ENCODE results near the gene THOC2.
"Not testable (repeated sequence)": the region's sequence is repeated elsewhere in the genome, so short reads cannot be mapped to it uniquely, and the experiment has no call there.

The THOC2 gene

DNA sequence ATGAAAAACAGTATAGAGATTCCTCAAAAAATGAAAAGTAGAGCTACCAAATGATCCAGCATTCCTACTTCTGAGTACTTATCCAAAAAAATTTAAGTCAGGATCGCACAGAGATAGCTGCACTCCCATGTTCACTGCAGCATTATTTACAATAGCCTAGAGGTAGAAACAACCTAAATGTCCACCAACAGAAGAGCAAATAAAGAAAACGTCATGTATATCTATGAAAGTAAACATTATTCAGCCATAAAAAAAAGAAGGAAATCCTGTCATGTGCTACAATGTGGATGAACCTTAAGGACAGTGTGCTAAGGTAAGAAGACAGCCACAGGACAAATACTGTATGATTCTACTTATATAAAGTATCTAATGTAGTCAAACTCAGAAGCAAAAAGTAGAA is 12.4 kb downstream of the THOC2 start:
- intact Hi-C loops (cut with micrococcal nuclease), result no loop called here

DNA sequence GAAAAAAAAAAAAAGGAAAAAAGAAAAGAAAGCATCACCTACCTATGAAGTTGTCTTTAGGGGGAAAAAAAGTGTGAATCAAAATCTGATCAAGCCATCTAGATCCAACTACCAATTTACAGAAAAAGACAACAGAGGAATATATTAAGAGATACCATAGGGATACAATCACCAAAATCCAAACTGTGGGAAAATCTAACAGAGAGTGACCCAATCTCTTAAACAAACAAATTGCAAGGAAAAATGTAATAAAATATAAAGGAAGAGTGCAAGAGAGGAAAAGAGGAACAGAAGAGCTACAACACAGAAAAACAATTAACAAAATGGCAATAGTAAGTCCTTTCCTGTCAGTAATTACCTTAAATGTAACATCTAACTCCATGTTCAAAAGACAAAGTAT is 19.0 kb downstream of the THOC2 start:
- intact Hi-C loops (cut with micrococcal nuclease), result no loop called here
- Mint-ChIP-seq H3K36me3 (ENCODE audit: low read depth) (peaks cover 13% of the 10 kb centered on the region), H3K9me3 (no peaks in the 10 kb centered on the region), H3K4me1 (ENCODE audit: low read depth) (peaks cover 13% of the 10 kb centered on the region), H3K27me3 (no peaks in the 10 kb centered on the region), H3K27ac (no peak overlapping the region), H3K4me3 (no peak overlapping the region)

More for the DNA sequence above, 12.4 kb downstream of the THOC2 start:
- H3K9me3 Mint-ChIP-seq, result no peaks in the 10 kb centered on the region
- H3K36me3 Mint-ChIP-seq (ENCODE audit: low read depth), result no peaks in the 10 kb centered on the region
- no peak overlapping the region for H3K27ac Mint-ChIP-seq
- peaks cover 10% of the 10 kb centered on the region for H3K4me1 Mint-ChIP-seq (ENCODE audit: low read depth)
- H3K27me3 Mint-ChIP-seq, result no peaks in the 10 kb centered on the region
- no peak overlapping the region for H3K4me3 Mint-ChIP-seq

DNA sequence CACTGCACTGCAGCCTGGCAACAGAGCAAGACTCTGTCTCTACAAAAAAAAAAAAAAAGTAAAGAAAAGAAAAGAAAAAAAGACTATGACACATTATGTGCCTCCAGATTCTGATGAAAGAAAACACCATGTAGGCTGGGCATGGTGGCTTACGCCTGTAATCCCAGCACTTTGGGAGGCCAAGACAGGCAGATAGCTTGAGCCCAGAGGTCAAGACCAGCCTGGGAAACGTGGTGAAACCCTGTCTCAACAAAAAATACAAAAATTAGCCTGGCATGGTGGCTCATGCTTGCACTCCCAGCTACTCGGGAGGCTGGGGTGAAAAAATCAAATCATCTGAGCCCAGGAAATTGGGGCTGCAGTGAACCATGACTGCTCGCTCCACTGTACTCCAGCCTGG is 19.4 kb downstream of the THOC2 start:
- H3K27me3 Mint-ChIP-seq, result no peaks in the 10 kb centered on the region
- no peaks in the 10 kb centered on the region for H3K9me3 Mint-ChIP-seq
- peaks cover 13% of the 10 kb centered on the region for H3K36me3 Mint-ChIP-seq (ENCODE audit: low read depth)
- H3K4me1 Mint-ChIP-seq (ENCODE audit: low read depth), result peaks cover 13% of the 10 kb centered on the region
- no peak overlapping the region for H3K4me3 Mint-ChIP-seq
- intact Hi-C loops (cut with micrococcal nuclease), result no loop called here
- no peak overlapping the region for H3K27ac Mint-ChIP-seq

DNA sequence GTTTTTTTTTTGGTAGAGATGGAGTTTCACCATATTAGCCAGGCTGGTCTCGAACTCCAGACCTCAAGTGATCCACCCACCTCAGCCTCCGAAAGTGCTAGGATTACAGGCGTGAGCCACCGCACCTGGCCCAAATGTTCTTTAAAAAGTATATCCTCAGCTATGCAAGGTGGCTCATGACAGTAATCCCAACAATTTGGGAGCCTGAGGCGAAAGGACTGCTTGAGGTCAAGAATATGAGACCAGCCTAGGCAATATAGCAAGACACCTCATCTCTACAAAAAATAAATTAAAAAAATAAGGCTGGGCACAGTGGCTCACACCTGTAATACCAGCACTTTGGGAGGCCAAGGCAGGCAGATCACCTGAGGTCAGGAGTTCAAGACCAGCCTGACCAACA is 21.7 kb downstream of the THOC2 start:
- H3K27ac Mint-ChIP-seq; H3K9me3 Mint-ChIP-seq; H3K4me3 Mint-ChIP-seq; H3K4me1 Mint-ChIP-seq (ENCODE audit: low read depth); intact Hi-C loops (cut with micrococcal nuclease); H3K27me3 Mint-ChIP-seq: not testable (repeated sequence)
- peaks cover 13% of the 10 kb centered on the region for H3K36me3 Mint-ChIP-seq (ENCODE audit: low read depth)

DNA sequence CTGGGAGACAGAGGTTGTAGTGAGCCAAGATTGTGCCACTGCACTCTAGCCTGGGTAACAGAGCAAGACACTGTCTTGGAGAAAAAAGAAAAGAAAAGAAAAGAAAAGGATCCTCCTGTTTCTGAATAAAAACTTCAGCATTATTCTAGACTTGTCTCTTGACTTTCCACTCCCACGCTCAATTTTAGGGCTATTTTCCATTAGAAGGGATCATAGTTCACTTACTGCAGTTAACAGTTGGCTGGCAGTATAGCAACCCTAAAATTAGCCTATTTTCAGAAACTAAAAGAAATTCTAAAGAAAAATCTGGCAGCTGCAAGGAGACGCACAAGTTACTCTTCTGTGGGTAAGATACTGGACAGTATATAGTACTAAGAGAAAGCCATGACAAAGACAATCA is 28.1 kb downstream of the THOC2 start:
- H3K4me3 Mint-ChIP-seq, result no peak overlapping the region
- no peaks in the 10 kb centered on the region for H3K27me3 Mint-ChIP-seq
- no peaks in the 10 kb centered on the region for H3K9me3 Mint-ChIP-seq
- H3K36me3 Mint-ChIP-seq (ENCODE audit: low read depth), result peaks cover 13% of the 10 kb centered on the region
- H3K4me1 Mint-ChIP-seq (ENCODE audit: low read depth), result no peaks in the 10 kb centered on the region
- intact Hi-C loops (cut with micrococcal nuclease), result no loop called here
- no peak overlapping the region for H3K27ac Mint-ChIP-seq

DNA sequence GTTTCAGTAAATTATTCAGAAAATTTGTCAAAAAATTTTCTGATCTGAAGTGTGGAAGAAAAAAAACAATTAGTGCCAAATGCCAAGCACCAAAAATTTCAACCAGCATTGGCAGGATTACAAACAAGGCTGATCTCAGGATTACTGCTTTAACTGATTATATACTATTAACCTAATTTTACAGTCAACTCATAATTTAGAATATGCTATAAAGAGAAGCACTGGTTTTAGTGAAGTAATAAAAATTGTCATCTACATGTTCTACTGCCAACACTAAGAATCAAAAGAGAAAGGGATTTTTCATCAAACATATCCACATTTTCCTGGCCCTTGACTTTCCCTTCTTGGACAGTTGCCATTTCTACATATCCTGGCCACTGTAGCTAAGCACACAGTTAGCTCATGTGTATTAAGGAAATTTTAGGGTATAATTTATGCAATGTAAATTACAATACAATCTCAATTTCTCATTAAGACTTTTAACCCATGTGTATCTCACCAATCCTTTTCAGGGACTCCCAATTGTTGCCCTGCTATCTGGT is 33.8 kb downstream of the THOC2 start:
- Mint-ChIP-seq H3K4me3 (no peak overlapping the region), H3K27ac (no peak overlapping the region), H3K27me3 (no peaks in the 10 kb centered on the region), H3K9me3 (no peaks in the 10 kb centered on the region), H3K36me3 (ENCODE audit: low read depth) (peaks cover 11% of the 10 kb centered on the region), H3K4me1 (ENCODE audit: low read depth) (no peaks in the 10 kb centered on the region)
- intact Hi-C loops (cut with micrococcal nuclease), result no loop called here

DNA sequence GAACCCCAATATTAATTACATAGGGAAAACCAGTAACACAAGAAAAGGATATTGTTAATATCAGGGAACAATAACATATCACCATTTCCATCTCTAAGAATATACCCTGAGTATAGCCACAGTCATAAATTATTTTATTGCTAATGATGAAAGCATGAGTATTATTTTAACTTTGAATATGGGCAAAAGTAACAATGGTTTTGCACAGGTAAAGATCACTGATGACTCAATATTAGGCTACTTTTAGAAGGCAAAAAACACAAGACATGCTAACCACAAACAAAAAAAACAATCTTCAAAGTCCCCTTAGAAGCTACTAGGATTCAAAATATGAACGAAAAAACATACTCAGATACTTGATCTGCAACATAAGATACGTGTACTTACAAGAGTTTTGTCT is 36.5 kb downstream of the THOC2 start:
- Mint-ChIP-seq H3K27ac (no peak overlapping the region), H3K4me1 (ENCODE audit: low read depth) (no peaks in the 10 kb centered on the region), H3K36me3 (ENCODE audit: low read depth) (peaks cover 25% of the 10 kb centered on the region), H3K4me3 (no peak overlapping the region), H3K27me3 (no peaks in the 10 kb centered on the region), H3K9me3 (no peaks in the 10 kb centered on the region)
- intact Hi-C loops (cut with micrococcal nuclease), result no loop called here

DNA sequence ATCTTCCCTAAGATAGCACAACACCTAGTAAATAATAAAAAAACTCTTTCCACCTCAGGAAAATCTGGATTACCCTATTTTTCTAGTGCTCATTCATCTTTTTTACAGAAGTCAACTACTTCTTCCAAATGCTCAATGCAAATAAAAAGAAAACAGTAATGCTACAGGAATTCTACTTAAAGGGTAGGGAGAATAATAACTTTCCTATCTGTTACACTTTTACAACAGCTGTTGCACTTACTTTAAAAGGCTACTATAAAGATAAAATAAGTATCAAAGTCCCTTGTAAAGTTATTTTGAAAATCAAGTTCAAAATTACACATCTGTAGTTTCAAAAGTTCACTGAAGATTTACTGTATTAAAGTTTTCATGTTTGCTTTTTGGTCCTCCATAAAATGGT is 37.6 kb downstream of the THOC2 start:
- peaks cover 31% of the 10 kb centered on the region for H3K36me3 Mint-ChIP-seq (ENCODE audit: low read depth)
- H3K27me3 Mint-ChIP-seq, result no peaks in the 10 kb centered on the region
- no peak overlapping the region for H3K4me3 Mint-ChIP-seq
- intact Hi-C loops (cut with micrococcal nuclease), result no loop called here
- H3K27ac Mint-ChIP-seq, result no peak overlapping the region
- no peaks in the 10 kb centered on the region for H3K9me3 Mint-ChIP-seq
- no peaks in the 10 kb centered on the region for H3K4me1 Mint-ChIP-seq (ENCODE audit: low read depth)

DNA sequence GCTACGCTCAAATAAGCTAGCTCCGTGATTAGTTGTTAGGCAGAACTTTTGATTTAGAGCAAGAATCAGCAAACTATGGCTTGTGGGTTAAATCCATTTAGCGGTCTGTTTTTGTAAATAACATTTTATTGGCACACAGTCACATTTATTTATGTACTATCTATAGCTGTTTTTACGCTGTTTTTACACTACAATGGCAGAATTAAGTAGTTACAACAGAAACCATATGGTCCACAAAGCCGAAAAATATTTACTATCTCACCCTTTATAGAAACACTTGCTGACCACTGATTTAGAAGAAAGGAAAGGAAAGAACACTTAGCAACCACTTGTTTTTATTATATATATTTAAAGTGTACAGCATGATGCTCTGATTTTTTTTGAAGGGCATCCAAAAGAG is 41.1 kb downstream of the THOC2 start:
- Mint-ChIP-seq H3K4me3 (no peak overlapping the region), H3K27me3 (no peaks in the 10 kb centered on the region), H3K4me1 (ENCODE audit: low read depth) (no peaks in the 10 kb centered on the region), H3K27ac (no peak overlapping the region), H3K36me3 (ENCODE audit: low read depth) (peaks cover 43% of the 10 kb centered on the region), H3K9me3 (no peaks in the 10 kb centered on the region)
- intact Hi-C loops (cut with micrococcal nuclease), result no loop called here

DNA sequence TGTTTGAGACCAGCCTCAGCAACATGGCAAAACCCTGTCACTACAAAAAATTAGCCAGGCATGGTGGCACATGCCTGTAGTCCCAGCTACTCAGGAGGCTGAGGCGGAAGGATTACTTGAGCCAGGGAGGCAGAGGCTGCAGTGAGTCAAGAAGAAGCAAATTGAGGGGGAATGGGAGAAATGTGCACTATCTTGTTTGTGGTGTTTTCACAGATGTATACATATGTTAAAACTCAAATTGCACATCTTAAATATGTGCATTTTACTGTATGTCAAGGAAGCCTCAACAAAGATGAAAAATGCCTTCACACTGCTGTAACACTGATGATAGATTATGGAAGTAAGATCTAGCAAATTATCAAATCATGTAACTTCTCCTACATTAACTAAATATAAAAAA is 44.3 kb downstream of the THOC2 start:
- H3K27ac Mint-ChIP-seq, result no peak overlapping the region
- no peak overlapping the region for H3K4me3 Mint-ChIP-seq
- no peaks in the 10 kb centered on the region for H3K9me3 Mint-ChIP-seq
- no peaks in the 10 kb centered on the region for H3K27me3 Mint-ChIP-seq
- peaks cover 43% of the 10 kb centered on the region for H3K36me3 Mint-ChIP-seq (ENCODE audit: low read depth)
- H3K4me1 Mint-ChIP-seq (ENCODE audit: low read depth), result peaks cover 16% of the 10 kb centered on the region
- intact Hi-C loops (cut with micrococcal nuclease), result no loop called here

DNA sequence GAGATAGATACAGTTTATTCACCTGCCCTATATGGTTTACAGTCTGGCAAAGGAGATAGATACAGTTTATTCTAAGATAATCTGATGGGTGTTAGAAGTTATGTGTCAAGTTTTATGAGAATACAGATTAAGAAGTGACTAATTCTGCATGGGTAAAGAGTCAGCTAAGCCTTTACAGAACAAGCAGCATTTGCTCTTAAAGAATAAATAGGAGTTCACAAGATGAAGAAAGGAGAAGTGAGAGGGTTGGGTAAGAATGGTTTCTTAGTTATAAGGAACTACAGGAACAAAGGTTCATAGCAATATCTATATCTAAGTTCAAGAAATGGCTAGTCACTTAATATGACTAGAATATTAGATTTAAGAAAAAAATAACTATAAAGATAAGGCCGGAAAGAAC is 47.6 kb downstream of the THOC2 start:
- H3K4me3 Mint-ChIP-seq, result no peak overlapping the region
- peaks cover 20% of the 10 kb centered on the region for H3K4me1 Mint-ChIP-seq (ENCODE audit: low read depth)
- H3K36me3 Mint-ChIP-seq (ENCODE audit: low read depth), result peaks cover 60% of the 10 kb centered on the region
- intact Hi-C loops (cut with micrococcal nuclease), result no loop called here
- no peak overlapping the region for H3K27ac Mint-ChIP-seq
- H3K9me3 Mint-ChIP-seq, result no peaks in the 10 kb centered on the region
- no peaks in the 10 kb centered on the region for H3K27me3 Mint-ChIP-seq

DNA sequence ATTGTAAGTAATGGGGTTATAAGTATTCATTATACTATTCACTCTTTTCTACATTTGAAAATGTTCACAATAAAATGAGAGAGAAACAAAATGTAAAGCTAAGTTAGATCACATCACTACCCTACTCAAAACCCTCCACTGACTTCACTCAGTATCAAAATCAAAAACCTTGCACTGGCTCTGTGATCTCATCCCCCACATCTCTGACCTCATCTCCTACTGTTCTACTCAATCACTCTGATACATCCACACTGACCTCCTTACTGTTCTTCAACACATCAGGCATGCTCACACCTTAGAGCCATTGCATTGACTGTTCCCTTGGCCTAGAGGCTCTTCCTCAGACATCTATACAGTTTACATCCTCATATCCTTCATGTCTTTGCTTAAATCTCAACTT is 50.7 kb downstream of the THOC2 start:
- no peaks in the 10 kb centered on the region for H3K9me3 Mint-ChIP-seq
- intact Hi-C loops (cut with micrococcal nuclease), result no loop called here
- H3K27ac Mint-ChIP-seq, result no peak overlapping the region
- H3K36me3 Mint-ChIP-seq (ENCODE audit: low read depth), result peaks cover 67% of the 10 kb centered on the region
- no peaks in the 10 kb centered on the region for H3K27me3 Mint-ChIP-seq
- no peak overlapping the region for H3K4me3 Mint-ChIP-seq
- H3K4me1 Mint-ChIP-seq (ENCODE audit: low read depth), result peaks cover 36% of the 10 kb centered on the region

DNA sequence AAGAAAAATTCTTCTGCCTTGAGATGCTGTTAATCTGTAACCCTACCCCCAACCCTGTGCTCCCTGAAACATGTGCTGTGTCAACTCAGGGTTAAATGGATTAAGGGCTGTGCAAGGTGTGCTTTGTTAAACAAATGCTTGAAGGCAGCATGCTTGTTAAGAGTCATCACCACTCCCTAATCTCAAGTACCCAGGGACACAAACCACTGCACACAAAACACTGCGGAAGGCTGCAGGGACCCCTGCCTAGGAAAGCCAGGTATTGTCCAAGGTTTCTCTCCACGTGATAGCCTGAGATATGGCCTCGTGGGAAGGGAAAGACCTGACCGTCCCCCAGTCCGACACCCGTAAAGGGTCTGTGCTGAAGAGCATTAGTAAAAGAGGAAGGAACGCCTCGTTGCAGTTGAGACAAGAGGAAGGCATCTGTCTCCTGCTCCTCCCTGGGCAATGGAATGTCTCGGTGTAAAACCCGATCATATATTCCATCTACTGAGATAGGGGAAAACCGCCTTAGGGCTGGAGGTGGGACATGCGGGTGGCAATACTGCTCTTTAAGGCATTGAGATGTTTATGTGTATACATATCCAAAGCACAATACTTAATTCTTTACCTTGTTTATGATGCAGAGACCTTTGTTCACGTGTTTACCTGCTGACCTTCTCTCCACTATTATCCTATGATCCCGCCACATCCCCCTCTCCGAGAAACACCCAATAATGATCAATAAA is 53.0 kb downstream of the THOC2 start:
- H3K27ac Mint-ChIP-seq; H3K4me3 Mint-ChIP-seq; H3K27me3 Mint-ChIP-seq; intact Hi-C loops (cut with micrococcal nuclease); H3K9me3 Mint-ChIP-seq: not testable (repeated sequence)
- Mint-ChIP-seq H3K36me3 (ENCODE audit: low read depth) (peaks cover 79% of the 10 kb centered on the region), H3K4me1 (ENCODE audit: low read depth) (peaks cover 25% of the 10 kb centered on the region)

DNA sequence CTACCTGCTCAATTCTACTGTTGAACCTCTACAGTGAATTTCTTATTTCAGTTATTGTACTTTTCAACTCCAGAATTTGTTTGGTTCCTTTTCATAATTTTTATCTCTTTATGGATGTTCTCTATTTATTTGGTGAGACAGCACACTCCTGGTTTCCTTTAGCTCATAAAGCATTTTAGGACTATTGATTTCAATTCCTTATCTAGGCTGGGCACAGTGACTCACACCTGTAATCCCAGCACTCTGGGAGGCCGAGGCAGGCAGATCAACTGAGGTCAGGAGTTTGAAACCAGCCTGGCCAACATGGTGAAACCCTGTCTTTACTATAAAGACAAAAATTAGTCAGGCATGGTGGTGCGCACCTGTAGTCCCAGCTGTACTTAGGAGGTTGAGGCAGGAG is 57.7 kb downstream of the THOC2 start:
- H3K27ac Mint-ChIP-seq, result no peak overlapping the region
- H3K4me1 Mint-ChIP-seq (ENCODE audit: low read depth), result peaks cover 15% of the 10 kb centered on the region
- H3K36me3 Mint-ChIP-seq (ENCODE audit: low read depth), result peaks cover 82% of the 10 kb centered on the region
- no peaks in the 10 kb centered on the region for H3K9me3 Mint-ChIP-seq
- no peaks in the 10 kb centered on the region for H3K27me3 Mint-ChIP-seq
- no peak overlapping the region for H3K4me3 Mint-ChIP-seq
- intact Hi-C loops (cut with micrococcal nuclease), result no loop called here

DNA sequence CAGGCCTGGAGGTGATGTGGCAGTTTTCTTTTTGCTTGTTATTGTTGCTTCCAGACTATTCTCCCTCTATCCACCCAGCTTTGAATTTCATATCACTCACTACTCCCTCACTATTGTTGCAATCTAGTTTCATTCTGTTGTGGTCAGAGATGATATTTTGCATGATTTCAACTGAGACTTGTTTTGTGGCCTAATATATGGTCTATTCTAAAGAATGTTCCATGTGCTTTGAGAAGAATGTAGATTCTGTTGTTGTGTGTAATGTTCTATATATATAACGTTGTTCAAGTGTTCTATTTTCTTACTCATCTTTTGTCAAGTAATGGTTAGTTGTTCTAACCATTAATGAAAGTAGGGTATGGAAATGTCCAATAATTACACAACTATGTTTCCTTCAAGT is 59.0 kb downstream of the THOC2 start:
- intact Hi-C loops (cut with micrococcal nuclease), result no loop called here
- H3K4me1 Mint-ChIP-seq (ENCODE audit: low read depth), result peaks cover 3% of the 10 kb centered on the region
- H3K9me3 Mint-ChIP-seq, result no peaks in the 10 kb centered on the region
- H3K36me3 Mint-ChIP-seq (ENCODE audit: low read depth), result peaks cover 80% of the 10 kb centered on the region
- no peak overlapping the region for H3K27ac Mint-ChIP-seq
- H3K27me3 Mint-ChIP-seq, result no peaks in the 10 kb centered on the region
- H3K4me3 Mint-ChIP-seq, result no peak overlapping the region
